HepG2 (cell line): Measurements from ENCODE around the gene GLS2. TPM values are rescaled to one million over a fixed set of nuclear protein-coding genes. Genes with fewer than 3 reads are reported as not detected.

Experiments used
- ATAC-seq: fragments of 200-7000 bp; cut with Tn5 transposase; 3 replicates; pipeline ENCODE4 v1.9.1; 2020; ENCODE audit warnings: mild to moderate bottlenecking, moderate library complexity
- BruUV-seq: library from RNA; stranded (reverse); fragments of 400-500 nt; replicated peaks from 2 replicates; lab custom pipeline; 2021; lab: Mats Ljungman, UMichigan
- CTCF ChIA-PET: fragments of 300-600 bp; formaldehyde crosslinking; extraction: SDS; loops from one replicate; lab custom pipeline; 2021; ENCODE audit warnings: low total read pairs, inconsistent platforms, low intra/inter-chr PET ratio; lab: Yijun Ruan, JAX
- POLR2A ChIA-PET: fragments of 350-600 bp; sonication (Branson Sonifier 250); formaldehyde crosslinking; loops from one replicate; lab custom pipeline; 2020; ENCODE audit warnings: antibody characterized with exemption, inconsistent platforms; lab: Yijun Ruan, JAX
- DNase-seq: peaks from one replicate; pipeline ENCODE4 v3.0.0-alpha.2; 2015; ENCODE audit warnings: low spot score
- FAIRE-seq: peaks from 3 replicates; lab custom pipeline; 2011; peaks lifted over from hg19 to GRCh38; lab: Jason Lieb, UNC
- H2AFZ ChIP-seq: one replicate; pipeline ENCODE4 v1.6.1; 2011; ENCODE audit warnings: low read length, inconsistent platforms
- H3K27ac ChIP-seq: fragments of 300-600 bp; 3 replicates; pipeline ENCODE4 v1.8.0; 2011; ENCODE audit warnings: mixed run types, mild to moderate bottlenecking, mixed read lengths, low read length, inconsistent platforms; ENCODE audit not compliant: insufficient read depth; ENCODE audit errors: extremely low read length
- H3K27me3 ChIP-seq, 2 experiments: fragments of 200-600 bp in 1 of 2; 2 replicates in 1 of 2; 3 replicates in 1 of 2; pipeline versions ENCODE4 v1.6.0 to v1.8.0; 2011; ENCODE audit warnings: low read length in 2 of 2, mild to moderate bottlenecking in 2 of 2, moderate library complexity in 2 of 2, inconsistent platforms in 1 of 2; ENCODE audit not compliant: insufficient read depth in 2 of 2, control insufficient read depth in 1 of 2
- H3K36me3 ChIP-seq, 2 experiments: fragments of 200-600 bp in 1 of 2; replicated peaks in 1 of 2; 2 replicates in 1 of 2; 3 replicates in 1 of 2; pipeline versions ENCODE4 v1.5.1 to v1.8.0; 2011; ENCODE audit warnings: low read length in 2 of 2, inconsistent platforms in 1 of 2; ENCODE audit not compliant: insufficient read depth in 2 of 2, control insufficient read depth in 1 of 2
- H3K4me1 ChIP-seq: 2 replicates; pipeline ENCODE4 v1.5.1; 2012; ENCODE audit warnings: low read length, inconsistent platforms; ENCODE audit not compliant: insufficient read depth
- H3K4me2 ChIP-seq: 2 replicates; pipeline ENCODE4 v1.6.0; 2011; ENCODE audit warnings: low read depth, low read length, inconsistent platforms
- H3K4me3 ChIP-seq, 3 experiments: fragments of 200-600 bp in 1 of 3; sonication (generic), shearing (Covaris generic) in 1 of 3; replicated peaks in 1 of 3; 2 replicates each; pipeline ENCODE4 v1.5.1; 2011 to 2016; ENCODE audit warnings: low read length in 3 of 3, inconsistent platforms in 2 of 3, low read depth in 2 of 3, mild to moderate bottlenecking in 2 of 3, control low read depth in 1 of 3, mixed read lengths in 1 of 3; ENCODE audit not compliant: insufficient read depth in 1 of 3
- H3K79me2 ChIP-seq: one replicate; pipeline ENCODE4 v1.6.1; 2011; ENCODE audit warnings: low read length, inconsistent platforms; ENCODE audit not compliant: insufficient read depth
- H3K9ac ChIP-seq: 2 replicates; pipeline ENCODE4 v1.6.0; 2011; ENCODE audit warnings: mild to moderate bottlenecking, low read depth, low read length, inconsistent platforms; ENCODE audit not compliant: insufficient read depth
- H3K9me3 ChIP-seq: 2 replicates; pipeline ENCODE4 v1.5.1; 2012; ENCODE audit warnings: mild to moderate bottlenecking, low read length
- H4K20me1 ChIP-seq: 2 replicates; pipeline ENCODE4 v1.6.0; 2011; ENCODE audit warnings: inconsistent platforms, mild to moderate bottlenecking, low read length, moderate library complexity; ENCODE audit not compliant: insufficient read depth
- CEBPG ChIP-seq: IDR thresholded peaks from 2 replicates; pipeline ENCODE4 v1.6.1; 2016
- DPF2 ChIP-seq: sonication (generic); formaldehyde crosslinking; IDR thresholded peaks from 2 replicates; pipeline ENCODE4 v1.4.0; 2020; ENCODE audit warnings: mild to moderate bottlenecking, low read depth, missing genetic modification reagents, borderline replicate concordance
- FOXO1 ChIP-seq: sonication (generic); formaldehyde crosslinking; IDR thresholded peaks from 2 replicates; pipeline ENCODE4 v1.4.0; 2020; ENCODE audit warnings: missing genetic modification reagents
- GATAD2A ChIP-seq: IDR thresholded peaks from 2 replicates; pipeline ENCODE4 v1.6.1; 2016
- HOXA3 ChIP-seq: sonication (generic); formaldehyde crosslinking; IDR thresholded peaks from 2 replicates; pipeline ENCODE4 v1.5.0; 2020; ENCODE audit warnings: missing genetic modification reagents
- PHB2 ChIP-seq: fragments of 450-650 bp; IDR thresholded peaks from 2 replicates; pipeline ENCODE4 v1.6.1; 2018; ENCODE audit not compliant: partially characterized antibody
- RARG ChIP-seq: sonication (generic); formaldehyde crosslinking; IDR thresholded peaks from 2 replicates; pipeline ENCODE4 v1.4.0; 2020; ENCODE audit warnings: low read depth, mild to moderate bottlenecking, missing genetic modification reagents
- RBM39 ChIP-seq: fragments of 200-400 bp; formaldehyde crosslinking; IDR thresholded peaks from one replicate; pipeline ENCODE4 v1.6.1; 2018; ENCODE audit warnings: antibody characterized with exemption, mild to moderate bottlenecking, low read depth, low read length; ENCODE audit not compliant: poor library complexity, severe bottlenecking
- ZNF3 ChIP-seq: IDR thresholded peaks from 2 replicates; pipeline ENCODE4 v1.7.0; 2017; ENCODE audit warnings: inconsistent platforms
- ZZZ3 ChIP-seq: sonication (generic); formaldehyde crosslinking; IDR thresholded peaks from 2 replicates; pipeline ENCODE4 v1.4.0; 2020; ENCODE audit warnings: missing genetic modification reagents, mild to moderate bottlenecking, borderline replicate concordance
- WGBS: methylation state at CpG from one replicate; pipeline ENCODE4 v1.1.6; 2017; ENCODE audit warnings: low lambda C conversion rate; 5-methylcytosine and 5-hydroxymethylcytosine counted together
- in situ Hi-C: cut with HindIII; loops from 2 replicates; pipeline ENCODE4 v1.10.0; 2017; ENCODE audit warnings: low pct_unique_long_range_greater_than_20kb; ENCODE audit not compliant: extremely low pct_ligation_motif_present
- intact Hi-C: fragments of 100-400 bp; cut with micrococcal nuclease; formaldehyde crosslinking; loops from one replicate; pipeline ENCODE4 v1.10.0; 2022; ENCODE audit not compliant: unreplicated experiment
- polyA plus RNA-seq, 8 experiments: library from polyadenylated mRNA; depleted of rRNA in 3 of 8; stranded (reverse) in 7 of 8; unstranded in 1 of 8; fragments of >200 nt; fragmentation: Illumina TruSeq in 4 of 8; extraction: Trizol in 4 of 8; gene quantifications; 2 replicates each; pipeline versions ENCODE4 v1.2.1 to v1.2.3, GENCODE V29; 2011 to 2016; ENCODE audit warnings: low read depth in 4 of 8, missing spikeins in 1 of 8, mixed read lengths in 1 of 8; ENCODE audit not compliant: insufficient read depth in 1 of 8
- total RNA-seq, 5 experiments: library from RNA; depleted of rRNA; stranded (reverse); fragments of >200 nt; fragmentation: Illumina TruSeq; extraction: Trizol; gene quantifications; 2 replicates each; pipeline ENCODE4 v1.2.3, GENCODE V29; 2016; ENCODE audit warnings: low read depth in 1 of 5
- TF ChIP-seq, protein P1 (sequence below): sonication (generic); formaldehyde crosslinking; IDR thresholded peaks from 2 replicates; pipeline ENCODE4 v1.4.0; 2020; ENCODE audit warnings: missing genetic modification reagents

GLS2 gene
- total and polyA plus RNA-seq, 2 of the 13 experiments (the other 11 are each of a cell fraction or from before 2014, with no cell fraction given): 8.6 to 12.2 TPM

- ATAC-seq (no peak), FAIRE-seq (no peak), DNase-seq (no peak)
- H3K27ac ChIP-seq: no peak overlapping the region
- TF ChIP-seq GATAD2A (no peak), ZZZ3 (CRISPR knock-in tag) (no peak), RARG (CRISPR knock-in tag) (no peak), PHB2 (no peak), CEBPG (CRISPR knock-in tag) (no peak), HOXA3 (CRISPR knock-in tag) (no peak), ZNF3 (no peak), RBM39 (no peak)
- H3K4me2 ChIP-seq: no peak overlapping the region
- no peaks in the 10 kb centered on the region for H4K20me1 ChIP-seq
- H3K36me3 ChIP-seq: no peaks in the 10 kb centered on the region
- peaks cover 44% of the 10 kb centered on the region for H3K4me1 ChIP-seq
- WGBS: 63% methylated on average over 5 of the region's 5 CpGs
- in situ Hi-C loops: no loop called here
- 0 out of 5 replicates have a peak, but pooled peaks cover 0 to 4% of the 10 kb centered on the region in 2 experiments for H3K27me3 ChIP-seq
- BruUV-seq: no TSS peak
- intact Hi-C loops: no loop called here
- peaks cover 7% of the 10 kb centered on the region for H3K79me2 ChIP-seq
- POLR2A ChIA-PET: interaction anchor here (2.5 to 3.8 kb wide), 2 partner anchors 13 to 90 kb away, joined by 13 to 53 read pairs; partner anchors contain the start of genes APOF and STAT2
- H3K9ac ChIP-seq: no peak overlapping the region
- H2AFZ ChIP-seq: no peak overlapping the region
- H3K9me3 ChIP-seq: no peaks in the 10 kb centered on the region
- H3K4me3 ChIP-seq: no peak overlapping the region
- CTCF ChIA-PET: no interaction called here
Measured at GRCh38 chr12:56451147-56451546, 36.8 kb downstream of the GLS2 start.

DNA sequence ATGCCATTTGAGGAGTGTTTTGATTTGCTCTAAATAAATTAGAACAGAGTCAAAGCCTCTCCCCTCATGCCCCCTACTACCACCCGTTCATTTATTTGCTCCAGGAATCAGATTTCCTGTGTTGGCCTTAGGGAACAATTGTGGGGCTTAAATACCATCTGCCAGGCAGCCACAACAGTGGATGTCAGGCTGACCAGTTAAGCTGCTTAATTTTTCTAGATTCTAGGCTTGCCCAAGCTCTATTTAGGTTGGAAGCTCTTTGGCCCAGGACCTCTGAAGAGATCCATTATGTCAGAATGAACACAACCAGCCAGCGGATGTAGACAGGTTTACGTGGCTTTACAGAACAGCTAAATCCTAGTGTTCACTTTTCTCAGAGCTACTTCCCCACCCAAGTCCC, 37.7 kb downstream of the GLS2 start:
- no peak overlapping the region for H2AFZ ChIP-seq
- FAIRE-seq (no peak), ATAC-seq (no peak), DNase-seq (no peak)
- no TSS peak for BruUV-seq
- no peak overlapping the region for H3K4me3 ChIP-seq
- ChIA-PET CTCF (no interaction called here), POLR2A (interaction anchor here (0.9 to 3.8 kb wide), 8 partner anchors 14 to 184 kb away, joined by 3 to 53 read pairs (median 8); partner anchors contain the start of genes APOF, CNPY2, GLS2 and PAN2)
- no peak overlapping the region for H3K27ac ChIP-seq
- no peak overlapping the region for H3K4me2 ChIP-seq
- in situ Hi-C loops (no loop called here), intact Hi-C loops (no loop called here)
- H3K9me3 ChIP-seq: no peaks in the 10 kb centered on the region
- H3K9ac ChIP-seq: no peak overlapping the region
- H3K36me3 ChIP-seq: no peaks in the 10 kb centered on the region
- H4K20me1 ChIP-seq: no peaks in the 10 kb centered on the region
- H3K27me3 ChIP-seq: 0 out of 5 replicates have a peak, but pooled peaks cover 0 to 4% of the 10 kb centered on the region in 2 experiments
- peaks cover 7% of the 10 kb centered on the region for H3K79me2 ChIP-seq
- peaks cover 35% of the 10 kb centered on the region for H3K4me1 ChIP-seq
- TF ChIP-seq DPF2 (no peak), FOXO1 (no peak)
- TF ChIP-seq, protein P1, sequence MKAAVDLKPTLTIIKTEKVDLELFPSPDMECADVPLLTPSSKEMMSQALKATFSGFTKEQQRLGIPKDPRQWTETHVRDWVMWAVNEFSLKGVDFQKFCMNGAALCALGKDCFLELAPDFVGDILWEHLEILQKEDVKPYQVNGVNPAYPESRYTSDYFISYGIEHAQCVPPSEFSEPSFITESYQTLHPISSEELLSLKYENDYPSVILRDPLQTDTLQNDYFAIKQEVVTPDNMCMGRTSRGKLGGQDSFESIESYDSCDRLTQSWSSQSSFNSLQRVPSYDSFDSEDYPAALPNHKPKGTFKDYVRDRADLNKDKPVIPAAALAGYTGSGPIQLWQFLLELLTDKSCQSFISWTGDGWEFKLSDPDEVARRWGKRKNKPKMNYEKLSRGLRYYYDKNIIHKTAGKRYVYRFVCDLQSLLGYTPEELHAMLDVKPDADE (CRISPR knock-in tag): no peak
- WGBS: 97% methylated on average over 3 of the region's 3 CpGs
